H1 (cell line): ENCODE measurements around the gene ZNF598. TPM values are rescaled to one million over a fixed set of nuclear protein-coding genes. Genes with fewer than 3 reads are reported as not detected.

Source experiments
- CTCF ChIA-PET: fragments of 300-600 bp; sonication (Branson Sonifier 250); formaldehyde crosslinking; loops from one replicate; lab custom pipeline; 2021; ENCODE audit not compliant: partially characterized antibody; lab: Charles Lee
- POLR2A ChIA-PET: fragments of 300-600 bp; sonication (Branson Sonifier 250); formaldehyde crosslinking; loops from one replicate; lab custom pipeline; 2021; ENCODE audit warnings: inconsistent platforms; ENCODE audit not compliant: partially characterized antibody; lab: Charles Lee
- DNase-seq, 2 experiments: peaks; one replicate each; pipeline versions ENCODE4 v3.0.0 to v3.0.0-alpha.2; 2010 to 2022; ENCODE audit warnings: low spot score in 2 of 2, low read depth in 1 of 2, mixed read lengths in 1 of 2
- FAIRE-seq: peaks from 2 replicates; lab custom pipeline; 2011; peaks lifted over from hg19 to GRCh38; lab: Jason Lieb, UNC
- H2AFZ ChIP-seq: 2 replicates; pipeline ENCODE4 v1.8.1; 2012; ENCODE audit warnings: low read length, inconsistent platforms
- H2AK5ac ChIP-seq: 2 replicates; pipeline ENCODE4 v1.6.1; 2013; ENCODE audit warnings: low read depth, low read length
- H2BK120ac ChIP-seq: replicated peaks from 2 replicates; pipeline ENCODE3; 2013; ENCODE audit warnings: low read depth, low read length, inconsistent platforms
- H2BK12ac ChIP-seq: 2 replicates; pipeline ENCODE4 v1.6.1; 2013; ENCODE audit warnings: low read depth, low read length
- H2BK15ac ChIP-seq: 2 replicates; pipeline ENCODE4 v1.6.1; 2013; ENCODE audit warnings: low read length
- H2BK20ac ChIP-seq: 2 replicates; pipeline ENCODE4 v1.6.1; 2013; ENCODE audit warnings: low read length
- H2BK5ac ChIP-seq: 2 replicates; pipeline ENCODE4 v1.6.1; 2013; ENCODE audit warnings: low read depth, low read length
- H3K14ac ChIP-seq: 2 replicates; pipeline ENCODE4 v1.6.1; 2013; ENCODE audit warnings: inconsistent platforms; ENCODE audit not compliant: insufficient read length
- H3K18ac ChIP-seq: 2 replicates; pipeline ENCODE4 v1.6.1; 2013; ENCODE audit warnings: low read length; ENCODE audit errors: extremely low read depth
- H3K23ac ChIP-seq: 2 replicates; pipeline ENCODE4 v1.6.1; 2013; ENCODE audit warnings: inconsistent platforms; ENCODE audit not compliant: insufficient read length
- H3K23me2 ChIP-seq: 2 replicates; pipeline ENCODE4 v1.6.1; 2013; ENCODE audit warnings: low read depth, low read length
- H3K27ac ChIP-seq: 2 replicates; pipeline ENCODE4 v1.6.1; 2011; ENCODE audit warnings: low read depth, low read length, inconsistent platforms
- H3K27me3 ChIP-seq, 4 experiments: replicated peaks in 1 of 4; 1 replicate in 1 of 4; 2 replicates in 3 of 4; pipeline versions ENCODE4 v1.6.1 to v1.8.1; 2011 to 2013; ENCODE audit warnings: low read length in 3 of 4, mild to moderate bottlenecking in 3 of 4, inconsistent platforms in 2 of 4, mixed read lengths in 2 of 4, moderate library complexity in 1 of 4; ENCODE audit not compliant: control insufficient read depth in 3 of 4, insufficient read depth in 3 of 4; ENCODE audit errors: extremely low read depth in 1 of 4
- H3K36me3 ChIP-seq, 4 experiments: 2 replicates each; pipeline versions ENCODE4 v1.6.1 to v1.8.1; 2011 to 2013; ENCODE audit warnings: mild to moderate bottlenecking in 4 of 4, low read length in 3 of 4, moderate library complexity in 2 of 4, control low read depth in 1 of 4, inconsistent platforms in 1 of 4; ENCODE audit not compliant: insufficient read depth in 4 of 4, control insufficient read depth in 2 of 4
- H3K4ac ChIP-seq: replicated peaks from 2 replicates; pipeline ENCODE3; 2013; ENCODE audit warnings: low read length, low read depth, mixed read lengths, inconsistent platforms; ENCODE audit not compliant: insufficient read length
- H3K4me1 ChIP-seq, 4 experiments: replicated peaks in 1 of 4; 1 replicate in 1 of 4; 2 replicates in 3 of 4; pipeline versions ENCODE4 v1.6.1 to v1.8.1; 2011 to 2013; ENCODE audit warnings: low read length in 3 of 4, inconsistent platforms in 2 of 4, mixed read lengths in 1 of 4; ENCODE audit not compliant: insufficient read depth in 4 of 4, control insufficient read depth in 3 of 4
- H3K4me2 ChIP-seq, 2 experiments: 2 replicates each; pipeline versions ENCODE4 v1.6.1 to v1.8.1; 2011 to 2013; ENCODE audit warnings: low read depth in 2 of 2, low read length in 2 of 2, control low read depth in 1 of 2, inconsistent platforms in 1 of 2, mild to moderate bottlenecking in 1 of 2; ENCODE audit not compliant: insufficient read depth in 1 of 2
- H3K4me3 ChIP-seq, 4 experiments: fragments of 200-600, 300-600 bp in 1 of 4; sonication (generic), shearing (Covaris generic), sonication (Bioruptor Twin) in 1 of 4; 2 replicates each; pipeline versions ENCODE4 v1.5.1 to v1.8.1; 2011 to 2016; ENCODE audit warnings: low read length in 4 of 4, low read depth in 3 of 4, control low read depth in 2 of 4, inconsistent platforms in 2 of 4, mild to moderate bottlenecking in 2 of 4, mixed read lengths in 1 of 4, moderate library complexity in 1 of 4; ENCODE audit not compliant: insufficient read depth in 2 of 4; ENCODE audit errors: extremely low read depth in 1 of 4
- H3K56ac ChIP-seq: replicated peaks from 2 replicates; pipeline ENCODE3; 2013; ENCODE audit warnings: low read depth, mild to moderate bottlenecking, mixed read lengths, low read length, inconsistent platforms; ENCODE audit not compliant: insufficient read length
- H3K79me1 ChIP-seq: 2 replicates; pipeline ENCODE4 v1.6.1; 2013; ENCODE audit warnings: low read depth, low read length, control low read depth
- H3K79me2 ChIP-seq, 2 experiments: 2 replicates each; pipeline versions ENCODE4 v1.6.1 to v1.8.1; 2012 to 2013; ENCODE audit warnings: low read length in 2 of 2, mild to moderate bottlenecking in 2 of 2, inconsistent platforms in 1 of 2; ENCODE audit not compliant: insufficient read depth in 2 of 2, control insufficient read depth in 1 of 2
- H3K9ac ChIP-seq, 4 experiments: replicated peaks in 1 of 4; 1 replicate in 1 of 4; 2 replicates in 3 of 4; pipeline versions ENCODE4 v1.6.1 to v1.8.1; 2011 to 2013; ENCODE audit warnings: low read depth in 3 of 4, low read length in 3 of 4, control low read depth in 2 of 4, mild to moderate bottlenecking in 2 of 4, moderate library complexity in 2 of 4, inconsistent platforms in 1 of 4; ENCODE audit errors: extremely low read depth in 1 of 4
- H3K9me3 ChIP-seq, 2 experiments: 2 replicates each; pipeline versions ENCODE4 v1.6.1 to v1.8.1; 2012 to 2013; ENCODE audit warnings: mild to moderate bottlenecking in 2 of 2, moderate library complexity in 2 of 2, control low read depth in 1 of 2, inconsistent platforms in 1 of 2, low read depth in 1 of 2, low read length in 1 of 2, mixed read lengths in 1 of 2; ENCODE audit not compliant: insufficient read depth in 2 of 2
- H4K20me1 ChIP-seq, 2 experiments: replicated peaks in 1 of 2; 2 replicates each; pipeline versions ENCODE3 to v1.8.1; 2011 to 2013; ENCODE audit warnings: inconsistent platforms in 2 of 2, low read length in 2 of 2, mild to moderate bottlenecking in 1 of 2; ENCODE audit not compliant: insufficient read depth in 2 of 2, control insufficient read depth in 1 of 2
- H4K5ac ChIP-seq: 2 replicates; pipeline ENCODE4 v1.6.1; 2013; ENCODE audit warnings: low read length, low read depth, mixed read lengths, inconsistent platforms; ENCODE audit not compliant: insufficient read length
- H4K8ac ChIP-seq: 2 replicates; pipeline ENCODE4 v1.8.0; 2013; ENCODE audit warnings: mild to moderate bottlenecking, moderate library complexity, low read length, inconsistent platforms; ENCODE audit not compliant: insufficient read depth; ENCODE audit errors: extremely low read depth
- H4K91ac ChIP-seq: replicated peaks from 2 replicates; pipeline ENCODE3; 2013; ENCODE audit warnings: low read length, mixed read lengths, inconsistent platforms; ENCODE audit not compliant: insufficient read length
- POLR2AphosphoS5 ChIP-seq: IDR thresholded peaks from 2 replicates; pipeline ENCODE4 v1.6.1; 2011; ENCODE audit warnings: low read depth, low read length
- RXRA ChIP-seq: IDR thresholded peaks from 2 replicates; pipeline ENCODE4 v1.6.1; 2011; ENCODE audit warnings: low read depth, mild to moderate bottlenecking, low read length, moderate library complexity; ENCODE audit not compliant: insufficient read depth
- SP1 ChIP-seq: IDR thresholded peaks from 2 replicates; pipeline ENCODE4 v1.6.1; 2011; ENCODE audit warnings: low read depth, low read length
- WGBS, 2 experiments: shearing (Covaris generic) in 1 of 2; methylation state at CpG; one replicate each; pipeline versions ENCODE4 v1.1.6 to v1.1.7; 2013 to 2015; ENCODE audit warnings: low lambda C conversion rate in 2 of 2, mixed read lengths in 2 of 2, inconsistent platforms in 1 of 2, low coverage in 1 of 2, missing lambda C conversion rate in 1 of 2; ENCODE audit not compliant: insufficient replicate concordance in 2 of 2, insufficient coverage in 1 of 2, insufficient read length in 1 of 2; ENCODE audit errors: extremely low coverage in 1 of 2, missing lambda C conversion rate in 1 of 2; 5-methylcytosine and 5-hydroxymethylcytosine counted together
- polyA plus RNA-seq, 7 experiments: library from polyadenylated mRNA; depleted of rRNA in 3 of 7; stranded (reverse) in 5 of 7; unstranded in 2 of 7; fragments of >200 nt in 5 of 7; fragments of 200-250 nt in 2 of 7; gene quantifications; 1 replicate in 5 of 7; 2 replicates in 1 of 7; 4 replicates in 1 of 7; pipeline versions ENCODE4 v1.2.1 to v1.2.3, GENCODE V29; 2011 to 2013; ENCODE audit warnings: missing spikeins in 2 of 7, mixed read lengths in 2 of 7
- total RNA-seq: library from RNA; stranded (reverse); fragmentation: NEBNext Ultra II Directional; extraction: Animal tissue kit (Norgen Biotek cat#: 25700); gene quantifications from 2 replicates; pipeline ENCODE4 v1.2.1, GENCODE V29; 2021

The ZNF598 gene
- total and polyA plus RNA-seq, 2 of the 8 experiments (the other 6 are each of a cell fraction or from before 2014, with no cell fraction given) = 29.3 to 47.6 TPM

DNA sequence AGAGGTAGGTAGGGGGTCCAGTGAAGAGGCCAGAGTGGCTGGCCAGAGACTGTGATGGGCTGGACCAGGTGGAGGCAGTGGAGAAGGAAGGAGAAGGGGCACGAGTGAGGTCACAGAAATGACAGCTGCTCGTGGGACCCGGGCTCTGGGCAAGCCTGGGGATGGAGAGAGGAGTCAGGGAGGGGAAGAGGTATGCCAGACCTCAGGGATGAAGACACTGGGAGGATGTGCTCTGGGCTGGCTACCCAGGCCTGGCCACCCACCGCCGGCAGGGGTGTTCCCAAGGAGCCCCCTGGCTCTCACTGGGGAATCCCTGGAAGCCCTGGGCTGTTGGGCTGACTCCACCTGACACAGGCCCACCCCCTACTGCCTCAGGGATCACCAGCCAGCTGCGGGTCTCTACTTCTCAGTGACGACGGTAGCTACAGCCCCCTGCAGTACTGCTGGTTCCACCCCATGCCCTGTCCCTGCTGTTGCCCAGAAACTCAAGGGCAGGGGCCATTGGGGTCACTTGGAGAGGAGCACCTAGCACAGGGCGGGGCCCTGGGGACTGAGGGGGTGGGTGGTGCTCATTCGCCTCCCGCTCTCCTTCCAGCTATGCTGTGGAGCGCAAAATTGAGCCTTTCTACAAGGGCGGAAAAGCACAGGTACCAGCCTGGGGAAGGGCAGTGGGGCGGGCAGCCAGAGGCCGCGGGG, 36.0 kb downstream of the ZNF598 start:
- Histone ChIP-seq H3K27me3 (no peaks in the 10 kb centered on the region), H3K23me2 (peaks cover 8% of the 10 kb centered on the region), H3K36me3 (peaks cover 11 to 33% (median 22%) of the 10 kb centered on the region in 4 experiments; a peak in 7 of 8 replicates), H3K18ac (no peak overlapping the region), H3K23ac (no peak overlapping the region), H3K56ac (no peak overlapping the region), H2AFZ (no peak overlapping the region), H3K4me1 (peaks cover 0 to 6% (median 5%) of the 10 kb centered on the region in 4 experiments; a peak in 5 of 7 replicates), H4K5ac (no peak overlapping the region), H2BK20ac (no peak overlapping the region), H2BK12ac (no peak overlapping the region), H3K4ac (no peak overlapping the region), H2BK120ac (no peak overlapping the region), H3K79me2 (peaks cover 3 to 16% of the 10 kb centered on the region in 2 experiments; a peak in 2 of 4 replicates), H3K4me3 (no peak overlapping the region), H3K14ac (no peak overlapping the region), H3K4me2 (no peak overlapping the region; a peak in 1 of 4 replicates), H2BK15ac (no peak overlapping the region), H3K27ac (no peak overlapping the region), H2BK5ac (no peak overlapping the region), H4K91ac (no peak overlapping the region), H3K9ac (no peak overlapping the region), H3K79me1 (peaks cover 12% of the 10 kb centered on the region; the same call in 1 of the 2 replicates), H4K8ac (peak overlapping the region; percentile 35; the same call in 1 of the 2 replicates), H4K20me1 (peaks cover 2 to 24% of the 10 kb centered on the region in 2 experiments), H2AK5ac (no peak overlapping the region), H3K9me3 (no peaks in the 10 kb centered on the region)
- TF ChIP-seq SP1 (no peak), RXRA (no peak), POLR2AphosphoS5 (no peak)
- ChIA-PET POLR2A (interaction anchor here (1.1 to 28.2 kb wide), 5 partner anchors 9 to 31 kb away, joined by 3 to 736 read pairs (median 5); partner anchors contain the start of genes GFER, MSRB1, NDUFB10 and RNF151), CTCF (interaction anchor here (1.0 kb wide), 1 partner anchor 111 kb away, joined by 3 read pairs; no protein-coding TSS in a partner anchor)
- FAIRE-seq (no peak), DNase-seq (no peak)
- 79% methylated on average over 13 of the region's 16 CpGs; no CpG with 5 or more reads in 1 of the 2 experiments for WGBS, 2 experiments
